Stimulated activated CD8-positive, alpha-beta memory T cell treated with anti-CD3 and anti-CD28 coated beads, Interleukin-12 subunit alpha, Interleukin-12 subunit beta, amount 100 ng/mL, for 4 hours (primary cell): ENCODE measurements around the gene ARHGAP45.

Source experiments
- DNase-seq: peaks from one replicate; pipeline ENCODE4 v3.0.0-alpha.2; 2020; ENCODE audit warnings: low read depth

ARHGAP45 gene

GRCh38 chr19:1072371-1073015, 5.5 kb downstream of the ARHGAP45 start:
- no peak for DNase-seq

GRCh38 chr19:1073063-1073955, 6.3 kb downstream of the ARHGAP45 start:
- DNase-seq, result no peak

GRCh38 chr19:1073956-1074517, 7.1 kb downstream of the ARHGAP45 start:
- no peak for DNase-seq

GRCh38 chr19:1074544-1075283, 7.7 kb downstream of the ARHGAP45 start:
- DNase-seq, result peak; percentile 86

- no peak for DNase-seq
Observed at GRCh38 chr19:1076046-1076386, 9.0 kb downstream of the ARHGAP45 start.

- DNase-seq, result peak; percentile 85
Observed at GRCh38 chr19:1076951-1077350, 10.0 kb downstream of the ARHGAP45 start.

- DNase-seq, result no peak
Observed at GRCh38 chr19:1079566-1080111, 12.7 kb downstream of the ARHGAP45 start.

- DNase-seq, result no peak
Observed at GRCh38 chr19:1080360-1081161, 13.6 kb downstream of the ARHGAP45 start.

- no peak for DNase-seq
Observed at GRCh38 chr19:1081301-1082164, 14.6 kb downstream of the ARHGAP45 start.

- DNase-seq, result no peak
Observed at GRCh38 chr19:1082165-1082927, 15.4 kb downstream of the ARHGAP45 start.

GRCh38 chr19:1082928-1083816, 16.2 kb downstream of the ARHGAP45 start:
- no peak for DNase-seq

- DNase-seq, result no peak
Observed at GRCh38 chr19:1084024-1084868, 17.3 kb downstream of the ARHGAP45 start.

GRCh38 chr19:1085053-1085658, 18.2 kb downstream of the ARHGAP45 start:
- DNase-seq, result no peak

- no peak for DNase-seq
Observed at GRCh38 chr19:1085676-1086442, 18.9 kb downstream of the ARHGAP45 start.

- no peak for DNase-seq
Observed at GRCh38 chr19:1086613-1087012, 19.6 kb downstream of the ARHGAP45 start.

GRCh38 chr19:1087813-1088415, 20.9 kb downstream of the ARHGAP45 start:
- DNase-seq, result no peak
